ENCODE data around the gene FADD.
"Not testable (repeated sequence)": the region's sequence is repeated elsewhere in the genome, so short reads cannot be mapped to it uniquely, and the experiment has no call there.

FADD gene

DNA sequence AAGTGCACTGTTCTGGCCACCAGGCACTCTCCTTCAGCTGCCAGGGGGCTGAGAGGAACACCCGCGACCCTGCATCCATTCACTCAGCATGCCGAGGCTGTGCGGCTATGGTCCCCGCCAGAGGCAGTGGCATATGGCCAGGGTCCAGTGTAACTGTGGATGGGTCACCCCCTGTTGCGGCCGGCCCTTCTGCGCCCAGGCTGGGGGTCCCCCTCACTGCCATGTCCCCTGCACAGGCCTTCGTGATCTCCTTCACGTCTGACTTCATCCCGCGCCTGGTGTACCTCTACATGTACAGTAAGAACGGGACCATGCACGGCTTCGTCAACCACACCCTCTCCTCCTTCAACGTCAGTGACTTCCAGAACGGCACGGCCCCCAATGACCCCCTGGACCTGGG lies 20.8 kb upstream of the FADD start:
- no peak for DNase-seq

- no peak for DNase-seq
Measured at GRCh38 chr11:70183032-70183431, 20.1 kb upstream of the FADD start.

- no peak for DNase-seq
Measured at GRCh38 chr11:70183483-70184176, 19.5 kb upstream of the FADD start.

GRCh38 chr11:70184396-70184795 lies 18.7 kb upstream of the FADD start:
- DNase-seq, result no peak

GRCh38 chr11:70185348-70186055 lies 17.6 kb upstream of the FADD start:
- DNase-seq, result no peak

DNA sequence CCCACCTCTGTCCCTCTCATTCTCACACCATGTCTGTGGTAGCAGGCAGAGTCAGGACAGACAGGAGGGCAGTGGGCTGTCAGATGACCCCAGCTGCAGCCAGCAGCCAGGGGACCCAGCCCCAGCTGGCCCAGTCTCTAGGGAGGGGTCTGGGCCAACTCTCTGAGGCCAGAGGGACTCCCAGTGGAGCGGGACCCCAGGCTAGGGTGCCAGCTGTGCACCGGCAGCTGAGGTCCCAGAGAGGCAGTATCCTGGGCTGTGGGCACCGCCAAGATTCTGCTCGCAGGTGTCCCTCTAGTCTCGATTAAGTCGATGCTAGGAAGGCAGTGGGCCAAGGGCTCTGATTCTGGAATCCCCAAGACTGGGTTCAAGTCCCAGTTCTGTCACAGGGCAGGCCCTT lies 16.7 kb upstream of the FADD start:
- no peak for DNase-seq

DNA sequence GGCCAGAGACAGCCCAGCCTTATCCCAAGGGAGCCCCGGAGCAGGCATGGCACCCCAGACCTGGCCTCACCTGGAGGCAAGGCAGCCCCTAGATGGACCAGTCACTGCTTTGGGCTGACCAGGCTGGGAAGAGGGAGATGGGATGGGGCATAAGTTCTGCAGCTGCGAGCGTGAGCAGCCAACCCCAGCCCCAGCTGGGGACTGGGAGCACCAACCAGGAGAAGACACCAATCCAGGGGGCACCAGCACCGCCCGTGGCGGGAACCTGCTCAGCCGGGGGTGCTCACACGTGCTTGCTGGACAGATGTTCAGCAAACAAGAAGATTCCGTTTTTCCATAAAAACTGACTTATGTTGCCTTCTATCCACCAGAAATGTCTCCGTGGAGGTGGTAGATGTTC lies 16.2 kb upstream of the FADD start:
- DNase-seq, result no peak

DNA sequence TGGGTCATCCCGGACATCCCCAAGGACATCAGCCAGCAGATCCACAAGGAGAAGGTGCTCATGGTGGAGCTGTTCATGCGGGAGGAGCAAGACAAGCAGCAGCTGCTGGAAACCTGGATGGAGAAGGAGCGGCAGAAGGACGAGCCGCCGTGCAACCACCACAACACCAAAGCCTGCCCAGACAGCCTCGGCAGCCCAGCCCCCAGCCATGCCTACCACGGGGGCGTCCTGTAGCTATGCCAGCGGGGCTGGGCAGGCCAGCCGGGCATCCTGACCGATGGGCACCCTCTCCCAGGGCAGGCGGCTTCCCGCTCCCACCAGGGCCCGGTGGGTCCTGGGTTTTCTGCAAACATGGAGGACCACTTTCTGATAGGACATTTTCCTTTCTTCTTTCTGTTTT lies 15.3 kb upstream of the FADD start:
- no peak for DNase-seq

GRCh38 chr11:70189622-70190021 lies 13.5 kb upstream of the FADD start:
- no peak for DNase-seq

DNA sequence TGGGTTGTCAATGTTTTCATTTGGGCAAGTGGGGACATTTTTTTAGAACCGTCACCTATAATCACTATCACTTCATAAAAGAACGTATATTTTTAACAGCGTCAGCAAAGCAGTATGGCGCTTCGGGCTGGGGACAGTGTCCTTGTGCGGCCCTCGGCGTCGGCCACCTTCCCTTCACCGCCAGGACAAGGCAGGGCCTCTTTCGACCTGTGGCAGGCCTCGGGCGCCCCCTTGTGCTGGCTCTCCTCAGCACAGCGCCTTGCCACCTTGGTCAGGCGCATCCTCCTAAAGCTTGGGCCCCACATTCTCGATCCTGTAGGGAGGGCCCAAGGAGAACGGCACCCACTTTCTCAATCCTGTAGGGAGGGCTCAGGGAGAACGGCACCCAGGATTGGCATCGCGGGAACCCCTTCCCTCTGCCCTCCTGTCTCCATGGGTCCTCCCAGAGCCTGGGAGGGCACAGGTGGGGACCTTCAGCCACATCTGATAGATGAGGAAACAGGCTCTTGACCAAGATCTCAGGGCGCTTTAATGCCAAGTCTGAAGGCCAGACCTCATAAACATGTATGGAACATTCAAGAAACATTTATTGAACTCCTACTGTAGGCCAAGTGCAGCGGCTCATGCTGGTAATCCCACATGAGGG lies 11.5 kb upstream of the FADD start:
- peak; percentile 45 to 69 for DNase-seq

DNA sequence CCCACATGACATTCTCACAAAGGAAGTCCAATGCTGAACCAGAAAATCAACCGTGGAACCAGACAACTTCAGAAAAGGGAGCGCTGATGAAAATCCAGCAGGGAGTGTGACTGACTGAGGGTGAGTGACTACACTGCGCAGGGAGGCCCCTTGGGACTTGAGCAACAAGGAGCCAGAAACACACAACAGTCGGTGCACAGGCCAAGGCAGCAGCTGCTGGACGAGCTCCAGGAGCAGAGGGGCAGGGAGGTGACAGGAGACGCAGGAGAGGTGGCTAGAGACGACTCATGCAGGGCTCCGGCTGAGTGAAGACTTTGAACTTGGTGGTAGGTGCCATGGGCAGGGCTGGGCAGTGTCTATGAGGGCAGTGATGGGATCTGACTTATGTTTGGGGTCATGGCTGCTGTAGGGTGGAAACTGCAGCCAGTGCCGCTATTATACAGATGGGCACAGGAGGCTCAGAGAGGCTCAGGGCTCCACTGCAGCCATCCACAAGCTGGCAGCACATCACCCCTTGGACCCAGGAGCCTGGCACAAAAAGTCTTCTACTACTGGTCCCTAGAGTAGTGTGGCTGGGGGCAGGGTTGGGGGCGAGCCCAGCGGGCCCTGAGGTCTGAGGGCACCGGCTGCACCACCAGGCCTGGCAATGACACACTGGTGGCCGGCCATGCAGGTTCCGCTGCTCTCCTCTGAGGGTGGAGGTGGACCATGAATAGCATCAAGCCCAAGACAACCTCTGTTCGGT lies 10.3 kb upstream of the FADD start:
- no peak for DNase-seq

- no peak for DNase-seq
Measured at GRCh38 chr11:70193411-70194292, 9.4 kb upstream of the FADD start.

DNA sequence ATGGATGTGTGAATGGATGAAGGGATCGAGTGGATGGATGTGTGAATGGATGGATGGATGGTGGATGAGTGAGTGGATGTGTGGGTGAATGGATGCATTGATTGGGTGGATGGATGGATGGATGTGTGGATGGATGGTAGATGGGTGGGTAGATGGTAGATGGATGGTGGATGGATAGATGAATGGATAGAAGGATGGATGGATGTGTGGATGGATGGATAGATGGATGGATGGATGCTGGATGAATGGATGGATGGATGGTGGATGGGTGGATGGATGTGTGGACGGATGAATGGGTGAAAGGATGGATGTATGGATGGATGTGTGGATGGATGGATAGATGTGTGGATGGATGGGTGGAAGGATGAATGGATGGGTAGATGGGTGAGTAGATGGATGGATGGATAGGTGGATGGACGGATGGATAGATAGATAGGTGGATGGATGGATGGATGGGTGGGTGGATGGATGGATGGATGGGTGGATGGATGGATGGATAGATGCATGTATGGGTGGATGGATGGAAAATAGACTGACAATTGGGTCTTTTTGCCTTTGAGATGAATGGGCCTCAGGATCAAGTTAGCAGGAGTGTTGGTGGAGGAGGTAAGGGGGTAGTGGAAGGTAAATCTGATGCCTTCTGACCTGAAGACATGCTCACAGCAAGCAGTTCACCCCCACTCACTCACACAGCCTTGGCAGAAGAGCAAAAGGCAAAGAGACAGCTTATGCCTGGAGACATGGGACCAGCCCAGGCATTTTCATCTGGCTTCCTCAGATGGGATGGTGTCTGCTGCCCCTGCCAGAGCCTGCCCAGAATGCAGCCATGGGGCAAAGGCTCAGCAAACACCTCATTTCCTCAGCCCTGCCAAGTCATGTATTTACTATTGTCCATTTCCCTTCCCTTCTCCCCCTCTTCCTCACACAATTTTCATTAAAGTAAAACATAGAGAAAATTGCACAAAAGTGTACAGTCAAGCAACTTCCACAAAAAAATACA lies 8.0 kb upstream of the FADD start:
- DNase-seq, result no peak

DNA sequence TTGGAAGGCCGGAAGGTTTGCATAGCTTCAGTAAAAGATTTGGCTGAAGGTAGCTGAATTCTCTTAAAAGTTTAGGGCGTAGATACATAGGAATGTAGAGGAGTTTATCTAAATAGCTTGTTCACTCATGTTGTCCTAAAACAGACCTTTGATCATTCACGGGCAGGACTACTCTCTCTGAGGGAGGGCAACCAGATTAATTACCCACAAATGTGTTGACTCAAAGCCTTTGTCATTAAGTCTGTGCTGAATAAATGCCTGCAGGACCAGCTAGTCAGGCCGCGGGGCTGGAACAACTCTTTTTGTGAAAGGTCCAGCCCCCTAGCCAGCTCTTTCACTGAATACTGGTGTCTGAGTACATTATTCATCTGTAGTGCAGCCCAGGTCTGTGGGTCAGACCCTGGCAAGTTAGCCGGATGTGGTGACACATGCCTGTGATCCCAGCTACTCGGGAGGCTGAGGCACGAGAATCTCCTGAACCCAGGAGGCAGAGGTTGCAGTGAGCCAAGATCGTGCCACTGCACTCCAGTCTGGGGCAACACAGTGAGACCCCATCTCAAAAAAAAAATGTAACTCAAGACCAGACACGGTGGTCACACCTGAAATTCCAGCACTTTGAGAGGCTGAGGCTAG lies 2.8 kb upstream of the FADD start:
- DNase-seq, result no peak

GRCh38 chr11:70201047-70201446 lies 2.0 kb upstream of the FADD start:
- not testable (repeated sequence) for DNase-seq

DNA sequence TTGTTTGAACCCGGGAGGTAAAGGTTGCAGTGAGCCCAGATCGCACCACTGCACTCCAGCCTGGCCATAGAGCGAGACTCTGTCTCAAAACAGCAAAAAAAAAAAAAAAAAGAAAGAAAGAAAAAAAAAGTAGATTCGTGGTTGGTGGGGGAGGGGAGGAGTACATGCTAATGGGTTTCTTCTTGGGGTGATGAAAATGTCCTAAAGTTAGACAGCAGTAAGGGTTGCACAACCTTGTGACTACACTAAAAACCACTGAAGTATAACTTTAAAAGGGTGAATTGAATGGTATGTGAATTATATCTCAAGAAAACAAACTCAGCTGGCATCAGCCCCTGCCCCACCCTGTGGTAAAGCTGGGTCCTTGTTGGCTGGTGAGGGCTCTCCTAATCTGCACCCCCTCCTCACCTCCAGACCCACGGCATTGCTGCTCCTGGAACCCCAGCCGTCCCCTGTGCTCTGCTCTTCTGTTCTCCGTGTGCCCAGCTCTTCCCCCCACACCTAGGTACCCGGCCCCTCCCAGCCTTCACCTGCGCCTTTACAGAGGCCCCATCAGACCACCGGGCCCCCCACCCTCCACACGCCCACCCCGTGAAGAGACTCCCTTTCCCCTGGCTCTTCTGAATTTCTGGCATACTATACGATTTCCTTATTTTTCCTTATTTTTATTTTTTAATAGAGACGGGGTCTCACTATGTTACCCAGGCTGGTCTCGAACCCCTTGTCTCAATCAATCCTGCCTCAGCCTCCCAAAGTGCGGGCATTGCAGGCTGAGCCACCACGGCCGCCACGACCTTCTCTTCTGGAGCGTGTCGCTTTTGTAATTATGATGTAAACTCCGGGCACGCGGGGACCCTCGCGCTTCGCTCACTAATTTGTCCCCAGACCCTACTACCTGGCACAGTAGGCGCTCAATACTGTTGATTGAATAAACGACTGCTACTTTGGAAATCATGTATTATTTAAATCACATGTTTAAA lies 924 bp upstream of the FADD start:
- peak; percentile 11 to 38 for DNase-seq

DNA sequence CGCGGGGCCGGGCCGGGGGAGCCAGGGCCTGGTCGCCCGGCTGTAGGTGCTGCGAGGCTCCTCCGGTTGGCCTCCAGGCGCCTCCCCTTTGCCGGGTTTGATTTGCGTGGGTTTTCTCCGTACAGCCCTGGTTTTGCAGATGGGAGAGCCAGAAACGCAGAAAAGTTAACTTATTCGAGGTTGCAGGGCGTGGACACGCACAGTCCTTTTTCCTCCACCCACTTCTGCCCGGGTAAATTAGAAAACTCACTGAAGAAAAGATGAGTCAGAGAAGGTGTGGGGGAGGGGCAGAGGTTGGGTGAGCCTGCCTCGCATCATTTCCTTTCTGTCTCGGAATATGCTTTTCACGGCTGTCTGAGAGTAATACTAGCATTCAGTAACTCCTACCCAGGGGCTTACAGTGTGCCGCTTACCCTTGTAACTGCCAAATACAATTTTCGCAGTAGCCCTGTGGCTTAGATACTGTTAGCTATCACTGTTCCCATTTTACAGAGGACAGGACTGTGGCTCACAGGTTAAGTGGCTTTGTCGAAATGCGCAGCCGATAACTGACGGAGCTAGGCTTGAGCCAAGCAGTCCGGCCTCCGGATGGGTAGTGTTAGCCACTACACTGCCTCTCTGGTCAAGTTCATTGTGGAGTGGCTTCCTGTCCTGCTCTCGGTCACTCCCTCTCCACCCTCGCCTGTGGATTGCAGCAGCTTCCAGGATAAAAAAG lies 812 bp downstream of the FADD start:
- DNase-seq, result peak; percentile 72 to 78

DNA sequence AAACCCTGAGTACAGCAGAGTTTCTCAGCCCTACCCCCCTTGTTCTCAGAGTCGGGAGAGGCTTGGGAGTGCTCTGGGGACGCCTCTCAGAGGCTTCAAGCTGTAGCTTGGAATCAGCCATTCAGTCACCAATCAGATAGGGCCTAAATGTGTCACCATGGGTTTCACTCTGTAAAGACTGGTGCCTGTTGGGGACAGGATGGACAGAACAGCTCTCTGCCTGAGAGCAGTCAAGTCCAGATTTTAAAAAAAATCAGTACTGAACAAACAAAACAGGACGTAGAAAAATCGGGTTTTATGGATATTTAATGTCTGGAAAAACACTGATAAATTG lies 1.3 kb downstream of the FADD start:
- DNase-seq, result no peak

All from inflammatory macrophage (primary cell).